B cell (primary cell): ENCODE results near the gene CFB.

Source experiments
- CTCF ChIP-seq: fragments of 200-600 bp; IDR thresholded peaks from one replicate; pipeline ENCODE4 v1.8.0; 2022; ENCODE audit warnings: antibody characterized with exemption, mild to moderate bottlenecking
- EZH2 ChIP-seq: IDR thresholded peaks from 2 replicates; pipeline ENCODE4 v1.6.1; 2012; ENCODE audit warnings: borderline replicate concordance, low read depth, mild to moderate bottlenecking, moderate library complexity, low read length; ENCODE audit not compliant: insufficient read depth, poor library complexity, severe bottlenecking

- TF ChIP-seq CTCF (no peak), EZH2 (no peak)
Observed at GRCh38 chr6:31977816-31978431, 32.0 kb downstream of the CFB start.
